SK-N-SH (cell line): ENCODE measurements around the gene VMAC. TPM values are rescaled to one million over a fixed set of nuclear protein-coding genes. Genes with fewer than 3 reads are reported as not detected.

ENCODE experiments used
- CTCF ChIA-PET: fragments of 300-600, 350-600 bp; formaldehyde crosslinking; extraction: SDS; loops from one replicate; lab custom pipeline; 2021; lab: Yijun Ruan, JAX
- POLR2A ChIA-PET: fragments of 350-600 bp; sonication (Branson Sonifier 250); formaldehyde crosslinking; extraction: SDS; loops from one replicate; lab custom pipeline; 2020; ENCODE audit warnings: antibody characterized with exemption, inconsistent platforms; lab: Yijun Ruan, JAX
- DNase-seq: peaks from one replicate; pipeline ENCODE4 v3.0.0; 2012
- H2AFZ ChIP-seq: fragments of 200-600 bp; sonication (generic); 2 replicates; pipeline ENCODE4 v1.8.1; 2016; ENCODE audit warnings: antibody characterized with exemption, mild to moderate bottlenecking, low read depth
- H3F3A ChIP-seq: fragments of 200-600 bp; sonication (generic); replicated peaks from 2 replicates; pipeline ENCODE3; 2016; ENCODE audit warnings: antibody characterized with exemption, mild to moderate bottlenecking; ENCODE audit not compliant: insufficient read depth
- H3K27ac ChIP-seq, 2 experiments: fragments of 200-500 bp in 1 of 2; fragments of 200-600 bp in 1 of 2; sonication (Bioruptor generic) in 1 of 2; sonication (generic), shearing (Covaris generic) in 1 of 2; 2 replicates each; pipeline versions ENCODE4 v1.5.1 to v1.6.1; 2014 to 2016; ENCODE audit warnings: low read depth in 2 of 2, inconsistent platforms in 1 of 2, low read length in 1 of 2, mild to moderate bottlenecking in 1 of 2, mixed read lengths in 1 of 2
- H3K27me3 ChIP-seq: fragments of 200-600 bp; sonication (generic), shearing (Covaris generic); 2 replicates; pipeline ENCODE4 v1.6.1; 2016; ENCODE audit warnings: mixed run types; ENCODE audit not compliant: insufficient read depth
- H3K36me3 ChIP-seq, 2 experiments: fragments of 200-500 bp in 1 of 2; fragments of 200-600 bp in 1 of 2; sonication (Bioruptor generic) in 1 of 2; sonication (generic) in 1 of 2; replicated peaks in 1 of 2; 2 replicates each; pipeline versions ENCODE3 to v1.5.1; 2014 to 2016; ENCODE audit warnings: low read length in 1 of 2, mild to moderate bottlenecking in 1 of 2; ENCODE audit not compliant: insufficient read depth in 2 of 2, control insufficient read depth in 1 of 2
- H3K4me1 ChIP-seq, 2 experiments: fragments of 200-500 bp in 1 of 2; fragments of 200-600 bp in 1 of 2; sonication (Bioruptor generic) in 1 of 2; sonication (generic), shearing (Covaris generic) in 1 of 2; 2 replicates each; pipeline versions ENCODE4 v1.5.1 to v1.6.1; 2014 to 2016; ENCODE audit warnings: low read depth in 1 of 2, low read length in 1 of 2, mixed run types in 1 of 2; ENCODE audit not compliant: insufficient read depth in 2 of 2, control insufficient read depth in 1 of 2
- H3K4me2 ChIP-seq: fragments of 200-600 bp; sonication (generic), shearing (Covaris generic); 2 replicates; pipeline ENCODE4 v1.6.1; 2017; ENCODE audit warnings: mixed run types
- H3K4me3 ChIP-seq, 2 experiments: fragments of 200-500 bp in 1 of 2; fragments of 200-600 bp in 1 of 2; sonication (Bioruptor generic) in 1 of 2; sonication (generic), shearing (Covaris generic) in 1 of 2; 2 replicates each; pipeline versions ENCODE4 v1.5.1 to v1.8.1; 2014 to 2016; ENCODE audit warnings: low read depth in 2 of 2, inconsistent platforms in 1 of 2, low read length in 1 of 2, mild to moderate bottlenecking in 1 of 2, mixed read lengths in 1 of 2, moderate library complexity in 1 of 2
- H3K79me2 ChIP-seq: fragments of 200-600 bp; sonication (generic); 2 replicates; pipeline ENCODE4 v1.8.1; 2017; ENCODE audit warnings: mild to moderate bottlenecking; ENCODE audit not compliant: insufficient read depth
- H3K9ac ChIP-seq: fragments of 200-600 bp; sonication (generic); 2 replicates; pipeline ENCODE4 v1.6.1; 2017; ENCODE audit warnings: mixed run types
- H3K9me2 ChIP-seq: fragments of 200-600 bp; sonication (generic); 2 replicates; pipeline ENCODE4 v1.6.1; 2017; ENCODE audit warnings: mixed run types
- H3K9me3 ChIP-seq: fragments of 200-600 bp; sonication (generic); 2 replicates; pipeline ENCODE4 v1.6.1; 2017; ENCODE audit warnings: mixed run types, mild to moderate bottlenecking, moderate library complexity
- H4K20me1 ChIP-seq: fragments of 200-600 bp; sonication (generic); 2 replicates; pipeline ENCODE4 v1.6.1; 2017; ENCODE audit warnings: mild to moderate bottlenecking, mixed run types; ENCODE audit not compliant: insufficient read depth
- CHD2 ChIP-seq: fragments of 150-350 bp; IDR thresholded peaks from 2 replicates; pipeline ENCODE4 v1.6.1; 2018; ENCODE audit warnings: low read length; ENCODE audit not compliant: partially characterized antibody
- FOSL2 ChIP-seq: IDR thresholded peaks from 2 replicates; pipeline ENCODE4 v1.4.0; 2012; ENCODE audit warnings: low read depth, mild to moderate bottlenecking, moderate library complexity, borderline replicate concordance
- GATA2 ChIP-seq: sonication (generic); formaldehyde crosslinking; IDR thresholded peaks from 2 replicates; pipeline ENCODE4 v1.5.0; 2020; ENCODE audit warnings: mild to moderate bottlenecking, missing genetic modification reagents
- JUND ChIP-seq: IDR thresholded peaks from 2 replicates; pipeline ENCODE4 v1.4.0; 2012
- MEF2A ChIP-seq: IDR thresholded peaks from 2 replicates; pipeline ENCODE4 v1.4.0; 2012; ENCODE audit warnings: low read depth, borderline replicate concordance
- NRF1 ChIP-seq: IDR thresholded peaks from 2 replicates; pipeline ENCODE4 v1.6.1; 2012; ENCODE audit warnings: low read depth, mild to moderate bottlenecking, low read length
- POLR2AphosphoS5 ChIP-seq: IDR thresholded peaks from 2 replicates; pipeline ENCODE4 v1.6.1; 2012; ENCODE audit warnings: low read depth, low read length
- SMC3 ChIP-seq: IDR thresholded peaks from 2 replicates; pipeline ENCODE4 v1.6.1; 2012; ENCODE audit warnings: low read depth, low read length, improper control_type of control experiment
- TAF1 ChIP-seq: IDR thresholded peaks from 2 replicates; pipeline ENCODE4 v1.6.1; 2012; ENCODE audit warnings: low read depth, mild to moderate bottlenecking, low read length, moderate library complexity, borderline replicate concordance
- WGBS: methylation state at CpG from one replicate; pipeline ENCODE4 v1.1.6; 2017; ENCODE audit warnings: low lambda C conversion rate; 5-methylcytosine and 5-hydroxymethylcytosine counted together
- polyA plus RNA-seq, 3 experiments: library from polyadenylated mRNA; depleted of rRNA; stranded (reverse); fragments of >200 nt; gene quantifications; 2 replicates each; pipeline ENCODE4 v1.2.3, GENCODE V29; 2012
- TF ChIP-seq, protein P1 (sequence below): IDR thresholded peaks from 2 replicates; pipeline ENCODE4 v1.4.0; 2012; ENCODE audit warnings: low read depth, borderline replicate concordance
- TF ChIP-seq, protein P2 (sequence below): fragments of 150-350 bp; IDR thresholded peaks from 2 replicates; pipeline ENCODE4 v1.6.1; 2017; ENCODE audit warnings: antibody characterized with exemption, low read length, low read depth, borderline replicate concordance
- TF ChIP-seq, protein P3 (sequence below): IDR thresholded peaks from 2 replicates; pipeline ENCODE4 v1.6.1; 2012; ENCODE audit warnings: mild to moderate bottlenecking, low read depth, low read length, moderate library complexity
- TF ChIP-seq, protein P4 (sequence below): IDR thresholded peaks from 2 replicates; pipeline ENCODE4; 2012
- TF ChIP-seq, protein P5 (sequence below): fragments of 200-600 bp; sonication (generic); IDR thresholded peaks from 2 replicates; pipeline ENCODE4 v1.6.1; 2017; ENCODE audit warnings: antibody characterized with exemption, mild to moderate bottlenecking, moderate library complexity

Gene VMAC
- polyA plus RNA-seq, 1 of the 3 experiments (the other 2 are of a cell fraction), result 6.5 TPM

DNA sequence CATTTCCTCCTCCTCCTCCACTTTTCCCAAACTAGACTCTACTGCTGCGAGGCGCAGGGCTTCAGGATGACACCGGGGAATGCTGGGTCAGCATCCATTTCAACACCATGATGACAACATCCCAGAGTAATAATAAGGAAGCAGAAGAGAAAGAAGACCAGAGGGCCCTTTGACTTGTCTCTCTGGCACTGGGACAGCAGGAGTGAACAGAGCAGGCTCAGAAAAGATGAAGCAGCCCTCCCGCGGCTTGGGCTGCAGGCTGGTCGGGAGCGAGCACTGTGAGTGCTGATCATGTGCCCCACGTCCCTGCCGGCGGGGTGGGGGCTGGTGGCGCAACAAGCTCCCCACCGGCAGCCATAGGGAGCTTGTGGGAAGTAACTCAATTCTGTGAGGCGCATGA lies 42.8 kb downstream of the VMAC start:
- H3K4me3 ChIP-seq, result no peak overlapping the region
- H3K4me1 ChIP-seq, result peaks cover 6 to 37% of the 10 kb centered on the region in 2 experiments; a peak in 3 of 4 replicates
- no peaks in the 10 kb centered on the region for H3F3A ChIP-seq
- no peaks in the 10 kb centered on the region for H3K9me2 ChIP-seq
- H3K79me2 ChIP-seq, result peaks cover 94% of the 10 kb centered on the region
- H3K27ac ChIP-seq, result no peak overlapping the region; a peak in 1 of 4 replicates
- H3K4me2 ChIP-seq, result no peak overlapping the region
- H3K9ac ChIP-seq, result no peak overlapping the region
- no peak for DNase-seq
- POLR2A ChIA-PET, result no interaction called here
- TF ChIP-seq, protein P1, sequence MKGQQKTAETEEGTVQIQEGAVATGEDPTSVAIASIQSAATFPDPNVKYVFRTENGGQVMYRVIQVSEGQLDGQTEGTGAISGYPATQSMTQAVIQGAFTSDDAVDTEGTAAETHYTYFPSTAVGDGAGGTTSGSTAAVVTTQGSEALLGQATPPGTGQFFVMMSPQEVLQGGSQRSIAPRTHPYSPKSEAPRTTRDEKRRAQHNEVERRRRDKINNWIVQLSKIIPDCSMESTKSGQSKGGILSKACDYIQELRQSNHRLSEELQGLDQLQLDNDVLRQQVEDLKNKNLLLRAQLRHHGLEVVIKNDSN, result no peak
- no peak for TF ChIP-seq JUND
- H4K20me1 ChIP-seq, result peaks cover 91% of the 10 kb centered on the region
- no peaks in the 10 kb centered on the region for H3K27me3 ChIP-seq
- 92% methylated on average over 11 of the region's 13 CpGs for whole genome bisulfite sequencing
- H3K36me3 ChIP-seq, result peaks cover 8 to 22% of the 10 kb centered on the region in 2 experiments
- CTCF ChIA-PET, result interaction anchor here (1.4 kb wide), 1 partner anchor 47 kb away, joined by 3 read pairs; no protein-coding TSS in a partner anchor
- no peak overlapping the region for H2AFZ ChIP-seq
- H3K9me3 ChIP-seq, result no peaks in the 10 kb centered on the region

DNA sequence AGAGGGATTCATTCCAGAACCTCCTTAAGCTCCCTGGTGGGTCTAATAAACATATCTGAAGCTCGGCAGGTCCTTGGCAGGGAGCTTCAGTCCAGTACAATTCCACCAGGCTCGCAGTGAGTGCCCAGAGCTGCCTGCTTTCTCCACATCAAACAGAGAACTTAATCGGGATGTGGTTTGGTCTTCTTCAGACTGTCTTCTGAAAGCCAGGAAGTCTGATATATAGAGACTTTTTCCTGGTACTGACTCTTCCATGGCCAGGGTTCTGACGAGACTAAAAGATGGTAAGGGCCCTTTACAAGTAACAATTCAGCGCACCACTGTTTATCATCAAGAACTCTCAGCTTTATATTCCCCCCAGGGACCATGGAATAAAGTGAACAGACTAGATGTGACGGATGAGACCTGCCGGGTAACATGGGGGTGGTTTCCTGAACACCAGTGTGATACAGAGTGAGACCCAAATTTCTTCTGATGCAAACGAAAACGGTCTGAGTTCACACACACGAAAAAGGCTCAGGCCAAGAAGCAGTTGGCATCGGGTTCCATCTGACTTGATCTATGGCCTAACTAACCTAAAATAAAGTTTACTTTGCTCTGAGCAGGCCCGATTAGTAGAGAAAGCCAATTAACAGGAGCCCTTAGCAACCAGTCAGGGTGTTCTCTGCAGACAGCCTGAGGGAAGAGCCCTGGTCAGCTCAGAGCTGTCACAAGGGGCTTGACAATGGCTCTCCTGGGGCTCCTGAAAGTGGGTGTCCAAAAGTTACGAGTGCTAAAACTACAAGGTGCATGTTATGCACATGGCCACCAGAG lies 44.3 kb downstream of the VMAC start:
- Histone ChIP-seq H3K27me3 (no peaks in the 10 kb centered on the region), H3K4me1 (peaks cover 21 to 53% of the 10 kb centered on the region in 2 experiments), H4K20me1 (peaks cover 93% of the 10 kb centered on the region), H2AFZ (no peak overlapping the region), H3K4me3 (no peak overlapping the region), H3K9ac (no peak overlapping the region), H3K9me3 (no peaks in the 10 kb centered on the region), H3K4me2 (no peak overlapping the region), H3K79me2 (peaks cover 94% of the 10 kb centered on the region), H3K36me3 (peaks cover 8 to 22% of the 10 kb centered on the region in 2 experiments), H3K9me2 (no peaks in the 10 kb centered on the region), H3F3A (no peaks in the 10 kb centered on the region), H3K27ac (peak overlapping the region in 1 of 2 experiments; percentile 11; a peak in 1 of 4 replicates)
- no peak for DNase-seq
- WGBS, result 84% methylated on average over 13 of the region's 13 CpGs
- TF ChIP-seq GATA2 (CRISPR knock-in tag) (no peak), JUND (no peak), CHD2 (no peak), SMC3 (no peak), FOSL2 (no peak), MEF2A (no peak), POLR2AphosphoS5 (no peak), NRF1 (no peak), TAF1 (no peak)
- TF ChIP-seq, protein P2, sequence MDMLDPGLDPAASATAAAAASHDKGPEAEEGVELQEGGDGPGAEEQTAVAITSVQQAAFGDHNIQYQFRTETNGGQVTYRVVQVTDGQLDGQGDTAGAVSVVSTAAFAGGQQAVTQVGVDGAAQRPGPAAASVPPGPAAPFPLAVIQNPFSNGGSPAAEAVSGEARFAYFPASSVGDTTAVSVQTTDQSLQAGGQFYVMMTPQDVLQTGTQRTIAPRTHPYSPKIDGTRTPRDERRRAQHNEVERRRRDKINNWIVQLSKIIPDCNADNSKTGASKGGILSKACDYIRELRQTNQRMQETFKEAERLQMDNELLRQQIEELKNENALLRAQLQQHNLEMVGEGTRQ, result no peak
- TF ChIP-seq, protein P3, sequence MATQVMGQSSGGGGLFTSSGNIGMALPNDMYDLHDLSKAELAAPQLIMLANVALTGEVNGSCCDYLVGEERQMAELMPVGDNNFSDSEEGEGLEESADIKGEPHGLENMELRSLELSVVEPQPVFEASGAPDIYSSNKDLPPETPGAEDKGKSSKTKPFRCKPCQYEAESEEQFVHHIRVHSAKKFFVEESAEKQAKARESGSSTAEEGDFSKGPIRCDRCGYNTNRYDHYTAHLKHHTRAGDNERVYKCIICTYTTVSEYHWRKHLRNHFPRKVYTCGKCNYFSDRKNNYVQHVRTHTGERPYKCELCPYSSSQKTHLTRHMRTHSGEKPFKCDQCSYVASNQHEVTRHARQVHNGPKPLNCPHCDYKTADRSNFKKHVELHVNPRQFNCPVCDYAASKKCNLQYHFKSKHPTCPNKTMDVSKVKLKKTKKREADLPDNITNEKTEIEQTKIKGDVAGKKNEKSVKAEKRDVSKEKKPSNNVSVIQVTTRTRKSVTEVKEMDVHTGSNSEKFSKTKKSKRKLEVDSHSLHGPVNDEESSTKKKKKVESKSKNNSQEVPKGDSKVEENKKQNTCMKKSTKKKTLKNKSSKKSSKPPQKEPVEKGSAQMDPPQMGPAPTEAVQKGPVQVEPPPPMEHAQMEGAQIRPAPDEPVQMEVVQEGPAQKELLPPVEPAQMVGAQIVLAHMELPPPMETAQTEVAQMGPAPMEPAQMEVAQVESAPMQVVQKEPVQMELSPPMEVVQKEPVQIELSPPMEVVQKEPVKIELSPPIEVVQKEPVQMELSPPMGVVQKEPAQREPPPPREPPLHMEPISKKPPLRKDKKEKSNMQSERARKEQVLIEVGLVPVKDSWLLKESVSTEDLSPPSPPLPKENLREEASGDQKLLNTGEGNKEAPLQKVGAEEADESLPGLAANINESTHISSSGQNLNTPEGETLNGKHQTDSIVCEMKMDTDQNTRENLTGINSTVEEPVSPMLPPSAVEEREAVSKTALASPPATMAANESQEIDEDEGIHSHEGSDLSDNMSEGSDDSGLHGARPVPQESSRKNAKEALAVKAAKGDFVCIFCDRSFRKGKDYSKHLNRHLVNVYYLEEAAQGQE, result no peak
- TF ChIP-seq, protein P4, sequence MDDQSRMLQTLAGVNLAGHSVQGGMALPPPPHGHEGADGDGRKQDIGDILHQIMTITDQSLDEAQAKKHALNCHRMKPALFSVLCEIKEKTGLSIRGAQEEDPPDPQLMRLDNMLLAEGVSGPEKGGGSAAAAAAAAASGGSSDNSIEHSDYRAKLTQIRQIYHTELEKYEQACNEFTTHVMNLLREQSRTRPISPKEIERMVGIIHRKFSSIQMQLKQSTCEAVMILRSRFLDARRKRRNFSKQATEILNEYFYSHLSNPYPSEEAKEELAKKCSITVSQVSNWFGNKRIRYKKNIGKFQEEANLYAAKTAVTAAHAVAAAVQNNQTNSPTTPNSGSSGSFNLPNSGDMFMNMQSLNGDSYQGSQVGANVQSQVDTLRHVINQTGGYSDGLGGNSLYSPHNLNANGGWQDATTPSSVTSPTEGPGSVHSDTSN, result no peak
- TF ChIP-seq, protein P5, sequence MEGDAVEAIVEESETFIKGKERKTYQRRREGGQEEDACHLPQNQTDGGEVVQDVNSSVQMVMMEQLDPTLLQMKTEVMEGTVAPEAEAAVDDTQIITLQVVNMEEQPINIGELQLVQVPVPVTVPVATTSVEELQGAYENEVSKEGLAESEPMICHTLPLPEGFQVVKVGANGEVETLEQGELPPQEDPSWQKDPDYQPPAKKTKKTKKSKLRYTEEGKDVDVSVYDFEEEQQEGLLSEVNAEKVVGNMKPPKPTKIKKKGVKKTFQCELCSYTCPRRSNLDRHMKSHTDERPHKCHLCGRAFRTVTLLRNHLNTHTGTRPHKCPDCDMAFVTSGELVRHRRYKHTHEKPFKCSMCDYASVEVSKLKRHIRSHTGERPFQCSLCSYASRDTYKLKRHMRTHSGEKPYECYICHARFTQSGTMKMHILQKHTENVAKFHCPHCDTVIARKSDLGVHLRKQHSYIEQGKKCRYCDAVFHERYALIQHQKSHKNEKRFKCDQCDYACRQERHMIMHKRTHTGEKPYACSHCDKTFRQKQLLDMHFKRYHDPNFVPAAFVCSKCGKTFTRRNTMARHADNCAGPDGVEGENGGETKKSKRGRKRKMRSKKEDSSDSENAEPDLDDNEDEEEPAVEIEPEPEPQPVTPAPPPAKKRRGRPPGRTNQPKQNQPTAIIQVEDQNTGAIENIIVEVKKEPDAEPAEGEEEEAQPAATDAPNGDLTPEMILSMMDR, result no peak
- CTCF ChIA-PET, result interaction anchor here (1.3 to 1.7 kb wide), 2 partner anchors 19 to 38 kb away, joined by 3 to 10 read pairs; no protein-coding TSS in a partner anchor
- POLR2A ChIA-PET, result interaction anchor here (1.2 kb wide), 1 partner anchor 29 kb away, joined by 4 read pairs; the partner anchor contains the start of gene RANBP3
